CD4-positive, alpha-beta T cell (primary cell): ENCODE measurements around the gene FAM163B. TPM values are rescaled to one million over a fixed set of nuclear protein-coding genes. Genes with fewer than 3 reads are reported as not detected.

Source experiments
- ATAC-seq: fragments of 200-7000 bp; cut with Tn5 transposase; one replicate; pipeline ENCODE4 v1.10.0; 2022; ENCODE audit warnings: mild to moderate bottlenecking; ENCODE audit not compliant: poor library complexity
- CTCF ChIA-PET: fragments of 350-600 bp; sonication (Branson Sonifier 250); formaldehyde crosslinking; loops from one replicate; lab custom pipeline; 2021; ENCODE audit warnings: antibody characterized with exemption, inconsistent platforms; lab: Charles Lee
- POLR2A ChIA-PET: fragments of 350-600 bp; sonication (Branson Sonifier 250); formaldehyde crosslinking; loops from one replicate; lab custom pipeline; 2021; ENCODE audit warnings: antibody characterized with exemption, inconsistent platforms; lab: Charles Lee
- DNase-seq, 14 experiments: peaks; one replicate each; pipeline ENCODE4 v3.0.0-alpha.2; 2013 to 2020; ENCODE audit warnings: mixed read lengths in 2 of 14
- H3K27ac ChIP-seq, 2 donors: one replicate each; pipeline versions ENCODE4 v1.5.1 to v1.7.0; 2013; ENCODE audit warnings: low read length in 2 of 2, low read depth in 1 of 2, mild to moderate bottlenecking in 1 of 2
- H3K27me3 ChIP-seq, 2 experiments: 1 replicate in 1 of 2; 2 replicates in 1 of 2; pipeline versions ENCODE4 v1.6.1 to v1.7.0; 2013; ENCODE audit warnings: low read length in 2 of 2, control low read depth in 1 of 2, mild to moderate bottlenecking in 1 of 2, moderate library complexity in 1 of 2; ENCODE audit not compliant: insufficient read depth in 2 of 2, control insufficient read depth in 1 of 2
- H3K36me3 ChIP-seq: one replicate; pipeline ENCODE4 v1.6.1; 2013; ENCODE audit warnings: low read length, control low read depth; ENCODE audit not compliant: insufficient read depth
- H3K4me1 ChIP-seq: one replicate; pipeline ENCODE4 v1.6.1; 2013; ENCODE audit warnings: low read length, control low read depth; ENCODE audit not compliant: insufficient read depth
- H3K4me3 ChIP-seq: one replicate; pipeline ENCODE4 v1.5.1; 2013; ENCODE audit warnings: mild to moderate bottlenecking, low read length, moderate library complexity
- H3K9me3 ChIP-seq, 2 experiments: 1 replicate in 1 of 2; 2 replicates in 1 of 2; pipeline versions ENCODE4 v1.6.1 to v1.7.0; 2013; ENCODE audit warnings: low read length in 2 of 2, mild to moderate bottlenecking in 2 of 2, control low read depth in 1 of 2, moderate library complexity in 1 of 2; ENCODE audit not compliant: control insufficient read depth in 1 of 2, insufficient read depth in 1 of 2
- H3K27ac Mint-ChIP-seq: one replicate; pipeline ENCODE4 v1.8.0; 2020; ENCODE audit warnings: mixed read lengths
- H3K27me3 Mint-ChIP-seq: one replicate; pipeline ENCODE4 v1.8.0; 2021; ENCODE audit warnings: mixed read lengths
- H3K36me3 Mint-ChIP-seq: one replicate; pipeline ENCODE4 v1.8.0; 2021; ENCODE audit warnings: low read depth, mixed read lengths
- H3K4me1 Mint-ChIP-seq: one replicate; pipeline ENCODE4 v1.8.0; 2021; ENCODE audit warnings: low read depth, mixed read lengths
- H3K4me3 Mint-ChIP-seq: one replicate; pipeline ENCODE4 v1.8.0; 2020; ENCODE audit warnings: mild to moderate bottlenecking, mixed read lengths
- H3K9me3 Mint-ChIP-seq: one replicate; pipeline ENCODE4 v1.8.0; 2020; ENCODE audit warnings: mixed read lengths
- CTCF ChIP-seq: fragments of 200-600 bp; IDR thresholded peaks from one replicate; pipeline ENCODE4 v1.8.0; 2022; ENCODE audit warnings: antibody characterized with exemption, mild to moderate bottlenecking
- intact Hi-C, 2 experiments: fragments of 100-400 bp; cut with DNase I in 1 of 2; cut with micrococcal nuclease in 1 of 2; formaldehyde crosslinking; loops; one replicate each; pipeline versions ENCODE4 v1.15.1 to v1.9.0; 2023 to 2025; cut with DNase I, micrococcal nuclease
- total RNA-seq, 174 experiments: library from RNA in 2 of 174; stranded (reverse) in 2 of 174; gene quantifications; one replicate each; pipeline ENCODE4 v1.2.3 and lab custom pipeline; 2021 to 2026

FAM163B gene
- total RNA-seq, 2 experiments from 2014 or later: not detected

GRCh38 chr9:133553123-133553522, 56.1 kb downstream of the FAM163B start:
- ChIA-PET POLR2A (no interaction called here), CTCF (no interaction called here)
- no peak for TF ChIP-seq CTCF
- Mint-ChIP-seq H3K9me3 (no peaks in the 10 kb centered on the region), H3K4me3 (no peak overlapping the region), H3K27ac (no peak overlapping the region), H3K27me3 (no peaks in the 10 kb centered on the region), H3K4me1 (peaks cover 1% of the 10 kb centered on the region), H3K36me3 (peaks cover 5% of the 10 kb centered on the region)
- Histone ChIP-seq H3K4me1 (no peaks in the 10 kb centered on the region), H3K27me3 (peaks cover 7% of the 10 kb centered on the region in 2 experiments), H3K36me3 (no peaks in the 10 kb centered on the region), H3K27ac (no peak overlapping the region), H3K4me3 (no peak overlapping the region), H3K9me3 (no peaks in the 10 kb centered on the region)
- ATAC-seq (no peak), DNase-seq (no peak)
- intact Hi-C loops: no loop called here

GRCh38 chr9:133552236-133552635, 57.0 kb downstream of the FAM163B start:
- no peaks in the 10 kb centered on the region for H3K4me1 ChIP-seq
- no peaks in the 10 kb centered on the region for H3K27me3 Mint-ChIP-seq
- CTCF ChIA-PET: interaction anchor here (0.7 kb wide), 1 partner anchor 29 kb away, joined by 4 read pairs; no protein-coding TSS in a partner anchor
- peaks cover 9% of the 10 kb centered on the region for H3K36me3 Mint-ChIP-seq
- no peak overlapping the region for H3K4me3 Mint-ChIP-seq
- H3K36me3 ChIP-seq: no peaks in the 10 kb centered on the region
- POLR2A ChIA-PET: no interaction called here
- no peaks in the 10 kb centered on the region for H3K9me3 Mint-ChIP-seq
- H3K9me3 ChIP-seq: no peaks in the 10 kb centered on the region
- no peak overlapping the region for H3K27ac Mint-ChIP-seq
- no peak overlapping the region for H3K4me3 ChIP-seq
- no peaks in the 10 kb centered on the region for H3K4me1 Mint-ChIP-seq
- peaks cover 0 to 2% of the 10 kb centered on the region in 2 experiments for H3K27me3 ChIP-seq
- H3K27ac ChIP-seq: no peak overlapping the region
- intact Hi-C loops: no loop called here
- DNase-seq (no peak), ATAC-seq (no peak)
- no peak for TF ChIP-seq CTCF

- POLR2A ChIA-PET: no interaction called here
- peaks cover 11% of the 10 kb centered on the region for H3K36me3 Mint-ChIP-seq
- intact Hi-C loops: no loop called here
- CTCF ChIA-PET: interaction anchor here (0.7 kb wide), 1 partner anchor 30 kb away, joined by 4 read pairs; no protein-coding TSS in a partner anchor
- H3K36me3 ChIP-seq: no peaks in the 10 kb centered on the region
- H3K4me3 ChIP-seq: no peak overlapping the region
- no peaks in the 10 kb centered on the region for H3K9me3 Mint-ChIP-seq
- no peak overlapping the region for H3K4me3 Mint-ChIP-seq
- H3K4me1 ChIP-seq: no peaks in the 10 kb centered on the region
- no peak overlapping the region for H3K27ac Mint-ChIP-seq
- TF ChIP-seq CTCF: no peak
- no peaks in the 10 kb centered on the region for H3K9me3 ChIP-seq
- DNase-seq (no peak), ATAC-seq (no peak)
- H3K4me1 Mint-ChIP-seq: no peaks in the 10 kb centered on the region
- peaks cover 0 to 2% of the 10 kb centered on the region in 2 experiments for H3K27me3 ChIP-seq
- H3K27me3 Mint-ChIP-seq: no peaks in the 10 kb centered on the region
- no peak overlapping the region for H3K27ac ChIP-seq
These were observed 57.7 kb downstream of the FAM163B start for GRCh38 chr9:133551446-133551845.
